Measurements from ENCODE around the gene ERGIC1.
"Not testable (repeated sequence)": the region's sequence is repeated elsewhere in the genome, so short reads cannot be mapped to it uniquely, and the experiment has no call there.

Gene ERGIC1

DNA sequence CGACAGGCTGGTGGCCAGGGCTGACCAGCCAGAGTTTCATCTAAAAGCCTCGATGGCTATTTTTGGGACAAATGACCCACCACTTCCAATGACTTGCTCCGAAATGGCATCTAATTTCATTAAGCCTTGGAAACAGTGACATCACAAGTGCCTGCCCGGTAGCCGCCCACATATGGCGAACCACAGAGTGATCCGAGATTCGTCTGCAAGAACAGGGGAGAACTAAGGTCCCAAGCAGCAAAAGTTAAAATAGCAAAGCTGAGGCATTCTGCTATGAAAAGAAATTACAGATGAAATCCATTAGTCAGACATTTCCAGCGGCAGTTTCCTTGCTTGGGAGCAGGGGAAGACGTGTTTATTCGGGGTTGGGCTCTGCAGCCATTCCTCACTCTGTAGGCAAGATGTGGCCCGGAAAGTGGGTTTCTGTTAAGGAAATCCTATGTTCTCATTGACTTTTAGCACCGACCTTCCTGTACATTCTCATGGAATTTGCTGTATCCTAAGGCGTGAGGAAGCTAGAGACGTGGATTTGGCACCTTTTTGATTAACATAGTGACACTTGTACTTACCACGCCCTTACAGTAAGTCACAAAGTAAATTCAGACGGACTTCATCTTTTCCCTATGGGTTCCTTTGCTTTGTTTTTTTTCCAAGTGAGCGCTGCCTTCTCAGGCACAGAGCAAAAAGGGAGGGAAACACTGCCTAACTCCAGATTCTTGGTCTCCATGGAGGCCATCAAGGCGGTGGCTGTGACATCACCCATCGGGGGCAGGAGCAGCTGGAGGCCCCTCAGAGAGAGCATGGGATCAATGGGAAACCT is 45.1 kb downstream of the ERGIC1 start:
- no peak for DNase-seq (ENCODE audit: low spot score)

DNA sequence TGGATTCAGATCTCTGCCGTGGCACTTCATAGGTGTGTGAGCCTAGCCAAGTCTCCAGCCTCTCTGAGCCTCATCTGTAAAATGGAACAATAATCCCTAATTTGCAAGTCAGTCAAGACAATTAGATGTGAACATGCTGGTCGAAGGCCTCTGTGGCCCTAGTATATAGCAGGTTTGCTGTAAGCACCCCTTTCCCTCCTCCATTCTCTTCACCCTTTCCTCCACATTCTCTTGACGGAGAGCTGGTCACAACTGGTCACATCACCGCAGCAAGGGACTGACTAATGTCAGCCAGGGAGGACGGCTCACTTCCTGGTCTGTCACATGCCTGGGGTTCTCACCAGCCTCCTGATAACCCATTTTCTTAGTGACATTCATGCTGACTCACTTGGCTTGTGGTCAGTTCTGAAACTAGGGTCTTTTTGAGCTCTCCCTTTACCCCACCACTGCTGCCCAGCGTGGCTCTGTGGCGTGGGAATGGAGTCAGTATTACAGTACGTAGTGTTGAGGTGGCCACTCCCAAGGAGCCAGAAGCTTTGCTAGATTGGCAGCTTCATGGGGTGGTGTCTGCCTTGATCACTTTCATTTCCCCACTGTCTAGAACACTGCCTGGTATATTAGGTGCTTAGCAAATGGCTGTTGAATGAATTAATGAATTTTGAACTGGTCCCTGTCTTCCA is 47.8 kb downstream of the ERGIC1 start:
- DNase-seq (ENCODE audit: low spot score), result no peak

DNA sequence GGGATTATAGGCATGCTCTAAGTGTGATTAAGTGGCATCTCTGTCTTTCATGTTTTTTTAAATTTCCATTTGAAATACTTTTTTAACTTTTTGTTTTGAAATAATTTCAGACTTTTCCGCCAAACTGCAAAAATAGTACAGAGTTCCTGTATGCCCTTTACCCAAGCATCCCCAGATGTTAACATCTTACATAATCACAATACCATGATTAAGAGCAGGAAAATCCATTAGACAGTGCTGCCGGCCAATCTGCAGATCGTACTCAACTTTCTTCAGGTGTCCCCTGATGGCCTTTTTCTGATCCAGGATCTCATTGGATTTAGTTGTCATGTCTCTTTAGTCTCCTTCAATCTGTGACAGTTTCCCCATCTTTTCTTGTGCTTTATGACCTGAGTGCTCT is 49.0 kb downstream of the ERGIC1 start:
- no peak for DNase-seq (ENCODE audit: low spot score)

DNA sequence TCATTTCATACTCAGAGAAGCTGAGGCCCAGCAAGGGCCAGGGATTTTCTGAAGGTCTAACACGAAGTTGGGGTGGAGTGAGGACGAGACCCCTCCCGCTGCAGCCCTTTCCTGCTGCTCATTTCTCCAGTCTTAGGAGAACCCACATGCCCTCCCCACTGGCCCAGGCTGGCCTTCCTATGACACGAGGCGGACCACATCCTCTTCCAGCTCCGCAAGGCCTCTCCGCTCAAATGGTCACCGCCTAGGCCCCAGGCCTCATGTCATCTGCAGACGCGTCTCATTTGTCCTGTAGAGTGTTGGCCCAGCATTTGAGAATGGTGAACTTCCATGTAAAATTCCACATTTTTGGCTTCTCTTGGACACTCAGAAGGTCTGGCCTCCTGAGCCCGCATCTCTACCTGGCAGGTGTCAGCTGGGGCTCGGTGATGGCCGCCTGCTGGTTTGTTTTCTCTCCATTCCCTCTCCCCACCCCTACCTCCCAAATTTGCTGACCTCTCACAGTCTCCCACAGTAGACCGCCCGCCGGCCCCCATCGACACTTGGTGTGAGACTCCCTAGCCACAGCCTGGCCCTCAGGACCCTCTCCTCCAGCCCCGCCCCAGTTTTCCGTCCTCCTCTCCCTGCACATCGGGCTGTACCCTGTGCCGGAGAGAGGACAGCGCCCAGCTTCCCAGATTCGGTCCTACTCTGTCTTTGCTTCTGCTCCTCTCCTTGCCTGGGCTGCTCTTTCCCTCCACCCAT is 51.7 kb downstream of the ERGIC1 start:
- no peak for DNase-seq (ENCODE audit: low spot score)

DNA sequence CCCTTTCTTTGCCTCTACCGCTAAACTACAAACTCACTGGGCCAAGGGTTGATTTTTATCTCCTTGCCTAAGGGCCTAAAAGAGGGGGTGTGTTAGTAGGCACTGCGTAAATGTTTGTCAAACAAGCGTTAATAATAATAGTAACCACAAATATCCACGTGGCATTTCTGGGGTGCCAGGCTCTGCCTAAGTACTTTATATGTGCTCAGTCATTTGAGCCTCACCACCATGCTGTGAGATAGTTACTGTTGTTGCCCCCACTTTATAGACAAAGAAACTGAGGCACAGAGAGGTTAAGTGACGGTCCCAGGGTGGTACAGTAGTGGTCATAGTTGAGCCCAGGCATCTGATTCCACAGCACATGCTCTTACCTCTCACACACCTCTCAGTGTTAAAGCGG is 52.4 kb downstream of the ERGIC1 start:
- DNase-seq (ENCODE audit: low spot score), result no peak

DNA sequence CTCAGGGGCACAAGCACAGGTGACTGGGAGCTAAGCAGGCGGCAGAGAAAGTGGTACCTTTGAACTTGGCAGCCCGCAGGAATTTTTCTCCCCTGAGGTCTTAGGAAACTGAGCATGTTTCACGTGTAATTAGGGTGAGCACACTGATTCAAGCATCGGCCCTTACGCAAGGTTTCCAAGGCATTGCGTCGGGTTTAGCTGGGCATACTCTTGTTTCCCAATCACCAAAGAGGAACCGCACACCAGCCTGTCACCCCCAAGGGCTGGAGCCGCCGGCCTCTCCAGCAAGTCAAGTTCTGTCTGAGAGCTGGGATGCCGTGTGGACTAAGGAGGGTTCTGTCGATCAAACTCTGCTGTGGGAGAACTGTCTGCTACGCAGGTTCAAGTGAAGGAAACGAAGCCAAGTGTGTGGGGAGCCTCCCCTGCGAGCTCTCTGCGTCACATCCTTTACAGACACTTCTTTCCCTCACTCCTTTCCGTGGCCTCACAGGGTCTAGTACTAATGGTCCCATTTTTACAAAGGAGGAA is 53.0 kb downstream of the ERGIC1 start:
- DNase-seq (ENCODE audit: low spot score), result no peak

DNA sequence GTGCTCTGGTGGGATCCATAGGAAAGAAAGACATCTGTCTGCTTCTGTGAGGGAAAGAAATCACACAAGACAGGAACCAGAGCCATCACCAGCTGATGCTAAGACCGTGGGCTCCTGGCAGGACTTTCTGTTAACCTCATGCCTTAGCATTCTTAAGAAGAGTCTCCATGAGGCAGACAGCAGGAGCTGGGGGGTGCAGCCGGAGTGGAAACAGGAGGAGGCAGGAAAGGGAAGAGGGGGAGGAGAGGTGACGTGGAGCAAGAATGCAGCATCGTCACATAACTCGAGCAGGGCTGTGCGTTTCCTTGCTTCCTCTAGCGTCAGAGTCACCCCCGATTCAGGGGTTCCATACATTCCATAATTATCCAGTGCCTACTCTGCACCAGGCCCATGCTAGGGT is 53.6 kb downstream of the ERGIC1 start:
- DNase-seq (ENCODE audit: low spot score), result no peak

DNA sequence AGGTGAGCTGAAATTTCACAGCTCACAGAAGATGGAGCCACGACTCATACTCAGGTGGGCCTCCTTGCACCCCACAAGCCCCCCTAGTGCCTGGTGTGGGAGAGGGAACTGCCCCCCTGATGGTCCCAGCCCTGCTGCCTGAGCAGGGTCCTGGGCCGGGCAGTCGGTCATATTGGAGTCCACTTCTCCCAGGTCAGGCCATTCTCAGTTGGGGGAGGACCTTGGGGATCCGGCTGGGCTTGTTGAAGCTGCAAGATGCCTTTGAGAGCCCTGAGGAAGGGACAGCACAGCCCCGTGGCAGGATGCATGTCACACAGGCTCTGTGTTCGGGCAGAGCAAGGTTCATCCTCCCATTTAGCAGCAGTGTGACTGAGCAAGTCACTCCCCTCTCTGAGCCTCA is 56.6 kb downstream of the ERGIC1 start:
- no peak for DNase-seq (ENCODE audit: low spot score)

DNA sequence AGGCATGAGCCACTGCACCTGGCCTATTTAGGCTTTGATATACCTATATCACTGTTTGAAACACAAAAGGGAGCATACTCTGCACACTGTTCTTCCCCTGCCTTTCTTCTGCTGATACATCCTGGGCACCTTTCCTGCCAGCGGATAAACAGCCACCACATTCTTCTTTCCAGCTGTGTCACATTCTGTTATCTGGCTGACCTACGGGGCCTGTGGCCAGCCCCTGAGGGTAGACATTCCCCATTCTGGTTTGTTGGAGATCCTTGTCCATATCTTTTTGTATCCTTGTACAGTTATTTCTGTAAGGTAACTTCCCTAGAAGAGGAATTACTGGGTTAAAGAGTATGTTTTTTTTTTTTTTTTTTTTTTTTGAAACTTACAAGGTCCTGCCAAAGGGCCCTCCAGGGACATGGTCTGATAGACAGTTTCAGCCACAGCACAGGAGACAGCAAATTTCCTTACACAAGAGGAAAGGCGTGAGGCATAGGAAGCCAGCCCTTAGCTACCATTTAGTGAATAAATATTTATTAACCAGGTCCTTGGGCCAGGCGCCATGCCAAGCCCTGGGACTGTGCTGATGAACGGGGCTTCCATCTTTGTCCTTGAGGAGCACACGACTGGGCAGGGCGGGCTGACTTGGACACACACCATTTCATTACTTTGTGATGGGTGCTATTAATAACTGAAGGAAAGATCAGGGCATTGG is 57.8 kb downstream of the ERGIC1 start:
- DNase-seq (ENCODE audit: low spot score), result no peak

DNA sequence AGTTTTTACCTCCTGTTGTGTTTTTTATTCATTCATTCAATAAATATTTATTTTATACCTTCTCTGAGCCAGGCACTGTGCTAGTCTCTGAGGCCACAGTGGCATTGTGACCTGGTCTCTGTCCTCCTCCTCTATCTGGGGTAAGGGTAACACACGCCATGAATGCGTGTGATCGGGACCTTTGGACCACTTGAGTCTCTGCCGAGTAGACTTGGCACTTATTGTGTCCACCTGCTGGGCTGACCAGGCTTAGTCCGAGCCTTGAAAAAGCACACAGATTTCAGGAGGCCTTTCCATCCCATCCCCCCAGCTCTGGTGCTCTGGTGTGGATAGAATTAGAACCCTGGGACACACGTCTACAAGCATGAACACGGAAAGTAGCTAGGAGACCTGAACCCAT is 58.7 kb downstream of the ERGIC1 start:
- no peak for DNase-seq (ENCODE audit: low spot score)

DNA sequence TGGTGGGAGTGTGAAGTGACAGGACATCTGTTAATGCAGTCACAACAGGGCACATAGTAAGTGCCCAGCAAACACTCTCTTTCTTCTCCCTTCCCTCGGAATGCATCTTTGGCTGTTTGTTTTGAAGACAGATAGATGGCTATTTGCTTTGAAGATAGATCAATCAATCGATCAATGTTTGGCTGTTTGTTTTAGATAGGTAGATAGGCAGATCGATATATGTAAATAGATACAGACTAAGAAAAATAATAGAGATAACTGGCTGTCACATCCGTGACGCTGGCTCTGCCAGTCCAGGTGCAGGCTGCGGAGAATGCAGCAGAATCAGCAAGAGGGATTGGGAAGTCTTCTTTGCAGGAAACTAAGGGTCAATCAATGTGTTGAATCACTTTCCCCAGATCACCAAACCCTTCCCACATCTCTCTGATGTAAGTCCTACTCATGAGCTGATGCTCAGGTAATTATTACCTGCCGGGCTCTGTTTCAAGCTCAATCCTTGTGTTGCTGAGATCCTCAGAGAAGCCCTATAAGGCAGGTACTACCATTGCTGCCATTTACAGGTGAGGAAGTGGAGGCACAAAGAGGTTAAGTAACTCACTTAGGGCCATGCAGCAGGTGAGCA is 60.8 kb downstream of the ERGIC1 start:
- no peak for DNase-seq (ENCODE audit: low spot score)

DNA sequence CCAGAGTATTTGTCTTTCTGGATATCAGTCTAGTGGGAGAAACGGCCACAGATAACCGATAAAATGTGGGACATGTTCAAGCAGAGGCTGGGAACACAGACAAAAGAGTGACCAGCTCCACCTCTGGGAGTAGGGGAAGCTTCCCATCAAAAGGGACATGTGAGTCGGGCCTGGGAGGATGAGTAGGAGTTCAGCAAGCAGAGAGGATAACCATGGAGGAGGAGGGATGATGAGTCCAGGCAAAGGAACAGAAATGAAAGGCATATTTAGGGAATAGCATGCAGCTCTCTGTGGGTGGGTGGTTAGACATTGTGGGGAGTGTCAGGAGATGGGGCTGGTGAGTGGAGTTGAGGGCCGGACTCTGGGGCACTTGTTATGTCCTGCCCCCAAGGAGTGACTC is 61.5 kb downstream of the ERGIC1 start:
- no peak for DNase-seq (ENCODE audit: low spot score)

DNA sequence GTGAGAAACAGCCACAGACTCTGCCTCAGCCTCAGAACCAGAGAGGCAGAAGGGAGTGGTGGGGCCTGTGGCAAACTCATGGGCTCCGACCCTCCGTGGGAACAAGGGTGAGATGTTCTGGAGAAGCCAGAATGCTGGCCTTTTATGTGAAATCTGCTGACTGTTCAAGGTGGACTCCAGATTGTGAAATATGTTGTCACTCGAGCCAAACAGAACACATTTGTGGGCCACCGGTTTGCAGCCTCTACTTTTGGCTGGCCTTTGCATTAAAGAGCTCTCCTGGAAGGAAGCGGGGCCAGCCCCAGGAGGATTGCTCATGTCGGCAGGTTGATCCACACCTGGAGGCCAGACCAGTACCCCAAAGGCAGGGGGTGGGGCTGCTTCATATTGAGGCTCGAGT is 62.4 kb downstream of the ERGIC1 start:
- no peak for DNase-seq (ENCODE audit: low spot score)

DNA sequence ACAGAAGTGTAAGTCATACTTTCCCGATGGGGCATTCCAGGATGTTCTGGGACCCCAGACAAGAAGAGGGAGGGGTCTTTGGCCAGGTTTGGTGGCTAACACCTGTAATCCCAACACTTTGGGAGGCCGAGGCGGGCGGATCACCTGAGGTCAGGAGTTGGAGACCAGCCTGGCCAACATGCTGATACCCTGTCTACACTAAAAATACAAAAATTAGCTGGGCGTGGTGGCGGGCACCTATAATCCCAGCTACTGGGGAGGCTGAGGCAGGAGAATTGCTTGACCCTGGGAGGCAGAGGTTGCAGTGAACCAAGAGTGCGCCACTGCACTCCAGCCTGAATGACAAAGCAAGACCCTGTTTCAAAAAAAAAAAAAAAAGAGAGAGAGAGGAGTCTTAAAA is 63.0 kb downstream of the ERGIC1 start:
- not testable (repeated sequence) for DNase-seq (ENCODE audit: low spot score)

DNA sequence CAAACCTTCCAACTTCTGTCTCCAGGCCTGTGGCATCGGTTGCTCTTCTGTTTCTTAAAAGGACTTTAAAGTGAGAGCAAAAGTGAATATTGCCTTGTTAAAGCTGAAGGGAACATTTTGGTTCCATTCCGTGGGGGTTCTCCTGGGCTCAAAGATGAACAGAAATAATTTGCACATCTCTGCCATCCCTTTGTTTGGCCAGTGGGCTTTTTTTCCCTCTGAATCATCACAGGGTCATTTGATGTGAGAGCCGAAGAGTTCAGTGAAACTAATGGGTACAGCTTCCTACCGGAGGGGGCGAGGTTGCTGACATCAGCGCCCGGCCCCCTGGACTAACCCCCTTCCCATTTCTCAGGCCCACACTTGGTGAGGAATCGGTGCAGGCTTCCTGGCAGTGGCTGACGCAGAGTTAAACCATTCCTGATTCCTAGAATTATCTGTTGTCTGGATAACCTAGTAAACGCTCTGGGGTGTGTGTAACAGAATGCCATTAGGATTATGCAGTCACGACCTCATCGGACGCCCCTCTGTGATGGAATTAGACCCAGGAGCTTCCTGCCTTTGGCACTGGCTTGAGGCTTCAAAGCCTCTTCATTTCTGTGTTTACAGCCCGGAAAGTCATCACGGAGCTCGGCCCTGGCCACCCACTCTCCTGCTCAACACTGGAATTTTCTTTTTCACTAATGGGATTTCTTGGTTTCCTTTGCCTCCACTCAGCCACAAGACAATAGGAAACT is 63.6 kb downstream of the ERGIC1 start:
- DNase-seq (ENCODE audit: low spot score), result no peak

DNA sequence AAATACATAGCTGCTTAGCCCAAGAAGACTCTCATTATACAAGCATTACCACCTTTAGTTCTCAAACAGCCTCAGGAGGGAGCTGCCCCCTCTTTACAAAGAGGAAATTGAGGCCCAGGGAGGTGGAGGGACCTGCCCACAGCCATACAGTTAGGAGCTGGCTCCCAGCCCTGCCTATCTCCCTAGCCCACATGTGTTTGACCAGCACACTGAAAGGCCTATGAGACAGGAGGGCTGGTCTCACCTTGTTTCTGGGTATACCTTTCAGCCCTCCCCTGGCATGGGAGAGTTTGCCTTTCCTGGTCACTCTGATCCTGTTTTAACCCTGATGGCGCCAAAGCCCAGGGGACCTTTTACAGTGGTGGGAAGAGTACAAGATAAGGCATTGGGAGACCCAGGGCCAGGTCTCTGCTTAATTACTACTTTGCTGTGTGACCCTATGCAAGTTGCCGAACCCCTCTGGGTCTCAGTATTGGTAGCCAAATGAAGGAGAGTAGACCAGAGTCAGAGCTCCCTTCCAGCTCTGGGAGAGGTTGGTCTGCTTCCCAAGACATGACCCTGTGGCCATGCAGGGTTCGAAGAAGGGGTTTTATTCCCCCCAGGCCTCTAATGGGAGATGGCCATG is 64.3 kb downstream of the ERGIC1 start:
- DNase-seq (ENCODE audit: low spot score), result no peak

DNA sequence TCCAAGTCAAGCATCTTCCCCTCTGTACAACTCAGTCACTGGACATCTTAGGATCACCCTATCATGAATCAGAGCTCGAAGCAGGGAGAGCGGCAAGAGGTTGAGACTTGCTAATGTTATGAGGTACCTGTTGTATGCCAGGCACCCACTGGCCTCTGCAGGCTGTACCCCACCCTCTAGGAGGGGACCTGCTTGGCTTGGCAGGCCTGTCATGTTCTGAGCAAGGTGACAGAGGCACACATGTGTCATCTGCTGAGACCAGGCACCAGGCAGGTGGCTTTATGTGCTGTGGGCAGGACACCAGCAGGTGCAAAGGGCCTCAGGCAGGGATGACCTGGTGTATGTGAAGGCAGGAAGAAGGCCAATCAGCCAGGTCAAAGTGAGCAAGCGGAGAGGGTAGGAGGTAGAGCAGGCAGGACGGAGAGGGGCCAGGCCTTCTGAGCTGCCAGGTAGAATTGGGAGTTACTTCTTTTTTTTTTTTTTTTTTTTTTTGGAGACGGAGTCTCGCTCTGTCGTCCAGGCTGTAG is 64.9 kb downstream of the ERGIC1 start:
- DNase-seq (ENCODE audit: low spot score), result no peak

DNA sequence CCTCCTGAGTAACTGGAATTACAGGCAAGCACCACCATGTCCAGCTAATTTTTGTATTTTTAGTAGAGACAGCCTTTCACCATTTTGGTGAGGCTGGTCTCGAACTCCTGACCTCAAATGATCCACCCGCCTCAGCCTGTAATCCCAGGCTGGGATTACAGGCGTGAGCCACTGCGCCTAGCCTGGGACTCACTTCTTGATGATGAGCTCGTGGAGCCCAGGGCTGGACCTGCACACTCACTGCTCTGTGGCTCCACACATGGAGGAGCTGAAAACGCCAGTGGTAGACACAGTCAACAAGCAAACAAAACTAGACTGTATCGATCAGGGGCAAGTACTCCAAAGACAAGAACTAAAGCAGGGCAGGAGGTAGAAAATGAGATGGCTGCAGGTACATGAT is 65.4 kb downstream of the ERGIC1 start:
- no peak for DNase-seq (ENCODE audit: low spot score)

DNA sequence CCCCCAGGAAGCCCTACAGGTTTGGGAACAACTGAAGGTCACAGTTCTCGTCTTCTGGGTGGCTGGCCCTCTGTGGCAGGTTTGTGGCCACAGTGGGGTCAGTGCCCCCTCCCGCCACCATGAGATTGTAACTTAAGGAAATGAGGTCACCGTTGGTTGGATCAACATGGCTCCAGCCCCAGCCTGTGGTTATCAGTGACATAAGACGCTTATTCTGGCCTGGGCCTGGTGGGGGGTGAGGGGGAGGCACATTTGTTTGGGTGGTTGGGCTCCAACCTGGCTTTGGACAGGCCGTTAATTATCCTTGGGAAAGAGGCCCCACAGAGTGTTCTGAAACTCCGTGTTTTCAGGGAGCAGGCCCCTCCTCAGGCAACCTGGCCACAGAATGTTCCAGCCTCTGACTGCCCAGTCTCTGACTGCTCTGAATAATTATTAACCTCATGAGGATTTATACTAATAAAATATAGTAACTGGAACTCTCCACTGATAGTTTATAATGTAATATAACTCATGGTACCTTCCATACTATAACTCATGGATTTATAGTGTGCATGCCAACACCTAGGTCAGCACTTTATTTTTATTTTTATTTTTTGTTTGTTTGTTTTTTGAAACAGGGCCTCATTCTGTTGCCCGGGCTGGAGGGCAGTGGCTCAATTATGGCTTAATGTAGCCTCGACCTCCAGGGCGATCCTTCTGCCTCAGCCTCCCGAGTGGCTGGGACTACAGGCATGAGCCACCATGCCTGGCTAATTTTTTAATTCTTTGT is 67.1 kb downstream of the ERGIC1 start:
- no peak for DNase-seq (ENCODE audit: low spot score)
